Measurements from ENCODE around the gene AIPL1.

AIPL1 gene

DNA sequence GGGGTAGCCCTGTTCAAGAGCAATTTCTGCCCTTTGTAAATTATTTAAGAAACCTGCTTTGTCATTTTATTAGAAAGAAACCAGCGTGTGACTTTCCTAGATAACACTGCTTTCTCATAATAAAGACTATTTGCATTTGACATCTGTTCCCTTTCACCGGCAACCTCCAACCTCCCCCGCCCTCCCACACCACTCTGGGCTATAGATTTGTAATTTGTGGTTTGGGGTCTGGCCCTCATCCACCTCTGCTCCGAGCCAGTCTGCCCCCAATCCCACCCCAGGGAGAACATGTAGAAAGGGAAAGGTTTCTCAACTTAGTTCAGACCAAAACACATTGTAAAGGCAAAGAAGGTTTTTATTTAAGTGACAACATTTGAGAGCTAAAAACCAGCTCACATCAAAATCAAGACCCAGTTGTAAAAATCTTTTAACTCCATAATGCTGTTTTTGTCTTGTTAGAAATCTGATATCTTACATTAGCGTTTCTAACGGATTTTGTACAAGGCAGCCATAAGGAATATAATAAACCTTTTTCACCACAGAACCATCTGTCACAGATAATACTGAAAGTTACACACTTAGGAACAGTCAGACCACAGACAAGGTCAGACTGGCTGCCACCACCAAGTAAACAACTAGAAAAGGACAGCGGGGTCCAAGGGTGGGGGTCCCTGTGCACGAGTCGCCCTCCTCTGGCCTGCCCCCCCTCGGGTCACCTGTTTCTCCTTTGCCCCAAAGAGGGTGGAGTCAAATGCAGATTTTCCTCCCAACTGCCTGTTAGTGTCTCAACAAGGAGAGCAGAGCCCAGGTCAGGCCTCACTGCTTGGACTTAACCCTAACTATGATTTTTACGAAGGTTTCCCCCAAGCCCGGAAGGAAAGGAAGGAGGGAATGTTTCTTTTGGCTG lies 16.3 kb upstream of the AIPL1 start:
- no peak for DNase-seq (ENCODE audit: low spot score)

- no peak for DNase-seq (ENCODE audit: low spot score)
Observed at GRCh38 chr17:6449307-6449706, 14.4 kb upstream of the AIPL1 start.

GRCh38 chr17:6448473-6448872 lies 13.6 kb upstream of the AIPL1 start:
- DNase-seq (ENCODE audit: low spot score): no peak

DNA sequence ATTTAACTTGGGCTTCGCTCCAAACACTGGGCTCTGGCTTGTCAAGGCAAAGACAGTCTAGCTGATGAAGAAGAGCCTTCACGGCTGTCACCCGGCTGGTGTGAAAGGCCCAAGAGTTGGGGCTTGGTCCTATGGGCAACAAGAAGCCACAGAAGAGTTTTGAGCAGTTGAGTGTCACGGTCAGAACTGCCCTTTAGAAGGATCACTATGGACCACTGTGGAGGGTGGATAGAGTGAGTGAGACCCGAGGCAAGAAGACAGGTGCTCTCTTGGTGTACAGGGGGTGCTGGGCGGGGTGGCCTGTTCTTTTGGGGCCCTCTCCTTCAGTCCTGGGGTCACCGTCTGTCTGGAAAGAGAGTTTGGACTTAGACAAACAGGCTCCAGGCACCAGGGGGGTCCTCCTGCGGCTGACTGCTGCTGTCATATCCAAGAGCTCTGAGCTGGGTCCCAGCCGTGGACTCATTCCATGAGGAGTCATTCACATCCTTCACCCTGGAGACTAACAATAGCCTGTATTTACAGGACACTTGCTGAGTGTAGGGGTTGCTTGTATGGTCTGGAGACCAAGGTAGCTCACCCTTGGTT lies 11.7 kb upstream of the AIPL1 start:
- no peak for DNase-seq (ENCODE audit: low spot score)

GRCh38 chr17:6444571-6445335 lies 9.8 kb upstream of the AIPL1 start:
- no peak for DNase-seq (ENCODE audit: low spot score)

- peak; percentile 99 for DNase-seq (ENCODE audit: low spot score)
Observed at GRCh38 chr17:6443692-6444570, 9.0 kb upstream of the AIPL1 start, which contains the start of gene PIMREG. PIMREG (plus strand) TSS chr17:6444455; CDS start chr17:6445111, 656 bp downstream.

GRCh38 chr17:6442775-6443174 lies 7.9 kb upstream of the AIPL1 start:
- DNase-seq (ENCODE audit: low spot score): no peak

DNA sequence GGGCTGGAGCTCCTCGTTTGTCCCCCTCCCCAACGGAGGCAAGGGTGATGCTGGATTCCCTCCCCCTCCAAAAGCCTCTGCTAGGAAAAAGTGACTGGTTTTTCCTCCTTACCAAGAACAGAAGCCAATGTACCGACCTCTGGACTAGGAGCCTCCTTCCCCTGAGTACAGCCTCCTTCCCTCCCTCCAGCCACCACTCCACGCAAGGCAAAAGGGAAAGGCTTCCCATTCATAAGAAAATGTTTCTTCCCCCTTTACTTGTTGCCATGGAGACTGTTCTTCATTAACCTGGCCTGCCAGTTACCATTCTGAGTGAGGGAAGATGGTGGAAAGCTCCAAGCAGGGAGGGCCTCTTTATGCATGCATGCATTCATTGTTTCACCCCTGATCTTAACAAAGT lies 5.0 kb upstream of the AIPL1 start:
- DNase-seq (ENCODE audit: low spot score): no peak

GRCh38 chr17:6437956-6438355 lies 3.0 kb upstream of the AIPL1 start:
- DNase-seq (ENCODE audit: low spot score): no peak

- DNase-seq (ENCODE audit: low spot score): no peak
Observed at GRCh38 chr17:6437466-6437865, 2.5 kb upstream of the AIPL1 start.

DNA sequence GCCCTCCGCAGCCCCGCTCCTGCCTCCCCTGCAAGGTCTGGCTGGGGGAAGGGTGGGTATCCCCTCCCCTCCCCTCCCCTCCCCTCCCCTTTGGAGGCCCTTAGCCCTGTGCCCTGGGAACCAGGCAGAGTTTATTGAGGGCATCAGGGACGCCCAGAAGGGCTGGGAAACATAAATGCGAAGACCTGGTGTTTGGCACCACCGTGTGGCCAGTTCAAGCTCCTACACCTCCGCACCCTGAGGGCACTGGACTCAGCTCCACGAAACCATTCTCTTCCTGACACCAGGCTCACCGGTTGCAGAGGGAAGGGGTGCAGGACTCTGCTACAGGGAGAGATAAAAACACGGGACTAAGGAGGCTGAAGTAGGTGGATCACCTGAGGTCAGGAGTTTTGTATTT lies 1.0 kb upstream of the AIPL1 start:
- DNase-seq (ENCODE audit: low spot score): peak; percentile 90

- DNase-seq (ENCODE audit: low spot score): no peak
Observed at GRCh38 chr17:6430769-6431168, 4.2 kb downstream of the AIPL1 start.

GRCh38 chr17:6429266-6429665 lies 5.7 kb downstream of the AIPL1 start:
- no peak for DNase-seq (ENCODE audit: low spot score)

- no peak for DNase-seq (ENCODE audit: low spot score)
Observed at GRCh38 chr17:6428207-6428965, 6.5 kb downstream of the AIPL1 start.

DNA sequence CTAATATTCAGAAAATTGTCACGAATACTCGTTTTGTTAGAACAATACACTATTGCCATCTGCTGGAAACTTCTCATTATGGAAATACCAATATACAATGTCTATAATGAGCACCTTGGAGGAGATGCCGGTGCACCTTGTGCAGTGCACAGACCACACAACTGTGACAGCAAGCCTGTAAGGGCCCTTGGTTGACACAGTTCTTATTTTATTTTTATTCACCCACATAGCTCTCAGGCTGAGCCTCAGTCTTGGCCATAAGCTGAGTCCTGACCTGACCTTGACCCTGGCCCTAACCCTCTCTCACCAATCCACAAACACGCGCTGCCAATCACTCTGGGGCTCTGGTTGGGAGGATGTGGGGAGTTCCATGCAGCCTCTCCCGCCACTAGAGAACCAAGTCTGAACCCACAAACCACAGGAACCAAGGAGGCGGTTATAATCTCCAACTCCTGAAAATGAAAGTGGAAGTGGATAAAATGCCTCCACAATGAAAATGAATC lies 7.6 kb downstream of the AIPL1 start:
- peak; percentile 55 for DNase-seq (ENCODE audit: low spot score)

GRCh38 chr17:6426356-6427101 lies 8.4 kb downstream of the AIPL1 start:
- DNase-seq (ENCODE audit: low spot score): no peak

DNA sequence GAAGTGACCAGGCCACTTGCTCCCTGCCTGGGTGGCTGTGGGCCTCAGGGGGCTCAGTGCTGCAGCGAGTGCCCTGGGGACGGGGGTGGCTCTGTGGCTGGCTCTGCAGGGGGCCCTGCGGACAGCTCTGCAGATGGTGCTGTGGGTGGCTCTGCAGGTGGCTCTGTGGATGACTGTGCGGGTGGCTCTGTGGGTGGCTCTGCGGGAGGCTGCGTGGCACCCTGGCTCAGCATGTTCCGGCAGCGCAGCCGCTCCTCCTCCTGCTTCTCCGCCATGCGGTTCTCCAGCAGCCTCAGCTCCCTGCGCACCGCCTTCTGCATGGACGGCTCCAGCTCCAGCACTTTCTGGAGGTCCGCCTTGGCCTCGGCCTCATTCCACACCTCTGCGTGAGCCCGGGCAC lies 9.5 kb downstream of the AIPL1 start:
- DNase-seq (ENCODE audit: low spot score): no peak

DNA sequence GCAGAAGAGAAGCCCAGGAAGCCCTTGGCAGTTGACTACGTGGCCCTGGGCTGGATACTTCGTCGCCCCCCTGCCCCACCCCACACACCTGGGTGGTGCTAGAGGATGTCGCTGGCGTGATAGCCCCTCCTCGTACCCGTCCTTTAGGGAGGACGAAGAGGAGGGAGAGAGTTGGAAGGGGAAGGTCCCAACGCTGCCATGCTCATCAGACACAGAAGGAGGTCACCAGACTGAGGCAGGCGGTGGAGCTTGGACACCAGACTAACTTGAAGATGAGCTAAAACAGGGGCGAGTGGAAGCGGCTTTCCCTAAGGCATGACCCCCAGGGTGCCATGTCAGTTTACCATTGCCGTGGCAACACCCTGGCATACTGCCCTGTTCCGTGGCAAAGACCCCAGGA lies 11.0 kb downstream of the AIPL1 start:
- DNase-seq (ENCODE audit: low spot score): no peak

DNA sequence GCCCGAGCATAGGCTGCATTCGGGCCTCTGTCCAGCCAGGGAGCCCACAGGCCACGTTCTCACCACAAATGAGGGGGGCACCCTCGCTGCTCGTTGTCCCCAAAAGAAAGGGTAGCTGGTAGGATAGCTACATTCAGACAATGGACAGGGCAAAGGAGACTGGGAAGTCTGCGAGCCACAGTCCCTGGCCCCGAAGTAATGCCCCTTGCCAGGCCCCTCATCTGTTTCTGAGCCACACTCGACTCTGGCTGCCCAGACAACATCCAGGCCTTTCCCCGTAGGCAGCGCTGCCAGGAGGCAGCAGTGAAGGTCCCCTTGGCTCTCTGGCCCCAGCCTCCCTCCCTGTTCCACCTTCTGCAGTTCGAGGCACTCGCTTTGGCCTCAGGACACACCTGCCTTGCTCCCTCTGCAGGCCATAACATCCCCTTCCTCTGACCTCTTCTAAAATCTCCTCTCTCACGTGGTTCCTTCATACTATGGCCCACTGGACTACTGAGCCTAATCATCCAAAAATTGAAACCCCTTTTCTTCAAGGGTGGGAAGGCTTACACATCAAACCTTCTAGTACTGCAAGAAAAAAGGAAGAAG lies 12.2 kb downstream of the AIPL1 start:
- DNase-seq (ENCODE audit: low spot score): no peak
